ENCODE results near the gene STAC3.

STAC3 gene

DNA sequence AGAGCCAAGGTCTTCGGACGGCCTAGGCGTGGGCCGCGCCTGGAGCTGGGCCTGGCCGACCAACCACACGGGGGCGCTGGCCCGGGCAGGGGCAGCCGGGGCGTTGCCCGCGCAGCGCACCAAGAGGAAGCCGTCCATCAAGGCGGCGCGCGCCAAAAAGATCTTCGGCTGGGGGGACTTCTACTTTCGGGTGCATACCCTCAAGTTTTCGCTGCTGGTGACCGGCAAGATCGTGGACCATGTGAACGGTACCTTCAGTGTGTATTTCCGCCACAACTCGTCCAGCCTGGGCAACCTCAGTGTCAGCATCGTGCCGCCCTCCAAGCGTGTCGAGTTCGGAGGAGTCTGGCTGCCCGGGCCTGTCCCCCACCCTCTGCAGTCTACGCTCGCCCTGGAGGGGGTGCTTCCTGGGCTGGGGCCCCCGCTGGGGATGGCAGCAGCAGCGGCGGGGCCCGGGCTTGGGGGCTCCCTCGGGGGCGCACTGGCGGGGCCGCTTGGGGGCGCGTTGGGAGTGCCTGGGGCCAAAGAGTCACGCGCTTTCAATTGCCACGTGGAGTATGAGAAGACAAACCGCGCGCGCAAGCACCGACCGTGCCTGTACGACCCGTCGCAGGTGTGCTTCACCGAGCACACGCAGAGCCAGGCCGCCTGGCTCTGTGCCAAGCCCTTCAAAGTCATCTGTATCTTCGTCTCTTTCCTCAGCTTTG, 25.9 kb downstream of the STAC3 start:
- DNase-seq (ENCODE audit: insufficient read length) = no peak
- FAIRE-seq = no peak
- no peak for TF ChIP-seq POLR2AphosphoS5 (IDR thresholded peaks at IDR 0.05; ENCODE audit: low read depth, low read length)

DNA sequence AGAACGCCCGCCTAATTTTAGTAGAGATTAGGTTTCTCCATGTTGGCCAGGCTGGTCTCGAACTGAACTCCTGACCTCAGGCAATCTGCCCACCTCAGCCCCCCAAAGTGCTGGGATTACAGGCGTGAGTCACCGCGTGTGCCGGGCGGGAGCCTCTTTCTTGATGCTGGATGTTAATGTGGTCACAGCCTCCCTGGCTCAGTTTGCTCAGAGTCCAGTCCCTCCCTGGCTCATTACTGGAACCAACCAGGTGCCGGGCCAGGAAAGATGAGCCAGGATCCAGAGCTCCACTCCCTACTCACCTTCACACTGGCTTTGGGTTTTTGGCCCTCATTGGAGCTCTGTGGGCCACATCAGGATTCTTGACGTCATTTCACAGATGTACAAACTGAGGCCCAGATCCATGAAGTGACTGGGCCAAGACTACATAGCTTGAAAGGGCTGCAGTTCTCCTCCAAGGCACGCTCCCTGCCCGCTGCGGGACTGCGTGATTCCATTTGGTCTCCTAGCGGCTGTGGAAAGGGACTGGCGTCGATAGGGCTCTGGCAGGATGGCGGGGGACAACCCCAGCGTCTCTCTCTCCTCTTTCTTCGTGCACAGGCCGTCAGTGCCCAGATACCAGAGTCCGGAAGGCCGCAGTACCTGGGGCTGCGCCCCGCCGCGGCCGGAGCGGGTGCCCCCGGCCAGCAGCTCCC, 26.6 kb downstream of the STAC3 start:
- DNase-seq (ENCODE audit: insufficient read length) (no peak), FAIRE-seq (no peak)
- TF ChIP-seq POLR2AphosphoS5 (IDR thresholded peaks at IDR 0.05; ENCODE audit: low read depth, low read length) (no peak), TAF1 (IDR thresholded peaks at IDR 0.05; ENCODE audit: borderline replicate concordance, low read depth, low read length) (no peak), POLR2A (IDR thresholded peaks at IDR 0.05; ENCODE audit: low read depth, low read length) (no peak)

DNA sequence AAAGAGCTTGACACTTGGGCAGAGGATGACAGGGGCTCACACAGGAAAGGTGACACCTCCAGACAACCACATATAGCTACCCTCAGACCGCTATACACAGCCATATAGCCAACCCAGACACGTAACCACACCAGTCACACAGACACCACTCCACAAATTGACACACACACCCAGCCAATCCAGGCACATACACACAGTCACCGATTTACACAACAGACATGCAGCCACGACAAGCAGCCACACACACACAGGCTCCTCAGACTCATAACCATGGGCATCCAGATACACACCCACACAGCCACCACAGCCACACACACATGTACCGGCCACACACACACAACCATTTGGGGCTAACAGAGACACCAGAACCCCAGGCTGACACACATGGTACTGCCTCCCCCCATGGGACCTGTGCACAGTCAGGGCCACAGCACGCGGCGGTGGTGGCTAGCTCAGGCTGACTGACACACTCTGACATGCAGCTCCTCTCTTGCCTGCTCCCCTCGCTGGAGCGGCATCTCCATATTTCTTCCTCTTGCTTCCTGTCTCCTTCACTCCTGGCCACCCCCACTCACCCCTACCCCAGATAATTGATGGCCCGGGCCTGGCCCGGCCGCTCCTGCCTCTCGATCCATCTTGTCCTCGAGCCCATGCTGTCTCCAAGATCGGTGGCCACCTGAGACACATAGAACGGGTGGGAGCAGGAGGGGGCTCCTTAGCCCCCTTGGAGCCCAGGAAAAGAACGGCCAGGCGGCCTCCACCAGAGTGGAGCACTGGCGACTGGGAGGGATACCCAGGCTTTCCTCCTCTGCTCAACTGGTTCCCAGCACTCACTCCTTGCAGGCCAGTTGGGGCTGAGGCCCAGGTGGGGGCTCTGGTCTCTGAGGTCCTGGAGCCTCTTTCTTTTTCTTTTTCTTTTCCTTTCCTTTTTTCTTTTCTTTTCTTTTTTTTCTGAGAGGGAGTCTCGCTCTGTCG, 27.5 kb downstream of the STAC3 start:
- no peak for TF ChIP-seq TAF1 (IDR thresholded peaks at IDR 0.05; ENCODE audit: borderline replicate concordance, low read depth, low read length)
- TF ChIP-seq POLR2AphosphoS5 (IDR thresholded peaks at IDR 0.05; ENCODE audit: low read depth, low read length) = no peak
- no peak for TF ChIP-seq POLR2A (IDR thresholded peaks at IDR 0.05; ENCODE audit: low read depth, low read length)
- DNase-seq (ENCODE audit: insufficient read length) (no peak), FAIRE-seq (no peak)

DNA sequence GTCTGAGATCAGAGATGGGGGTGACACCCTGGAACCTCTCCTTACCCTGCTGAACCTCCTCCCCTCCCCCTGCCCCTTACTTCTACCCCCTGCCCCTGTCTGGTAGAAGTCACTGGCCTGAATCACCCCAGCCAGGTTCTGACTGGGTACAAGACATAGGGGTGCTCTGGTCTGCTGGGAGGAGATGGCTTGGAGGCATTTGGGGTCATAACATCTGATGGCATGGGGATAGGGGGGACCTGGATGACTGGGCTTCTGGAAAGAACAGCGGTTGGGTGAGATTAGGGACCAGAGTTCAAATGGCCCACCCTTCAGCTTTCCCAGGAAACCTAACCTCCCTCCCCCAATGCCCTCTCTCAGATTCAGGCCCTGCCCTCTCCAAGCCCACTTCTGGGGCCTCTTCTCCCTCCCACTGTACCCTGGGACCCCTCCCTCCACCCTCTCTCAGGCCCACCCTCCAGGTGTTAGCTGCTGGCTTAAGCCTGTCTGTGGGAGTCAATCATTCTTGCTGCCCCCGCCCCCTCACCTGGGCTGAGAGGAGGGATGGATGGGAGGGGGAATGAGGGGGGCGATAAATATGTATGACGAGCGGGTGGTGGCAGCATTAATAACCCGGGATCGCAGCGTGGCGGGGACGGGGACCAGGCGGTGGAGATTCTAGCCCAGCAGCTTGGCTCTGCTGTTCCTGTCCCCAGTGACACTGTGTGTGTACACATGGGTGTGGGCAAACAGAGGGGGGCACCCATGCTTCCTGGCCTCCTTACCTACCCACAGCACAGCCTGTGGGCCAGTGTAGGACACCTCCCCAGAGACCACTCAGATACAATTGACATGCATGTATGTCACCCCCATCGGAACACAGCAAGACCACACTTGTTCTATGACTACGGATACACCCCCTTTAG, 28.4 kb downstream of the STAC3 start:
- FAIRE-seq = no peak
- TF ChIP-seq POLR2A (IDR thresholded peaks at IDR 0.05; ENCODE audit: low read depth, low read length) (no peak), TAF1 (IDR thresholded peaks at IDR 0.05; ENCODE audit: borderline replicate concordance, low read depth, low read length) (no peak), POLR2AphosphoS5 (IDR thresholded peaks at IDR 0.05; ENCODE audit: low read depth, low read length) (no peak)
- DNase-seq (ENCODE audit: insufficient read length) = no peak

DNA sequence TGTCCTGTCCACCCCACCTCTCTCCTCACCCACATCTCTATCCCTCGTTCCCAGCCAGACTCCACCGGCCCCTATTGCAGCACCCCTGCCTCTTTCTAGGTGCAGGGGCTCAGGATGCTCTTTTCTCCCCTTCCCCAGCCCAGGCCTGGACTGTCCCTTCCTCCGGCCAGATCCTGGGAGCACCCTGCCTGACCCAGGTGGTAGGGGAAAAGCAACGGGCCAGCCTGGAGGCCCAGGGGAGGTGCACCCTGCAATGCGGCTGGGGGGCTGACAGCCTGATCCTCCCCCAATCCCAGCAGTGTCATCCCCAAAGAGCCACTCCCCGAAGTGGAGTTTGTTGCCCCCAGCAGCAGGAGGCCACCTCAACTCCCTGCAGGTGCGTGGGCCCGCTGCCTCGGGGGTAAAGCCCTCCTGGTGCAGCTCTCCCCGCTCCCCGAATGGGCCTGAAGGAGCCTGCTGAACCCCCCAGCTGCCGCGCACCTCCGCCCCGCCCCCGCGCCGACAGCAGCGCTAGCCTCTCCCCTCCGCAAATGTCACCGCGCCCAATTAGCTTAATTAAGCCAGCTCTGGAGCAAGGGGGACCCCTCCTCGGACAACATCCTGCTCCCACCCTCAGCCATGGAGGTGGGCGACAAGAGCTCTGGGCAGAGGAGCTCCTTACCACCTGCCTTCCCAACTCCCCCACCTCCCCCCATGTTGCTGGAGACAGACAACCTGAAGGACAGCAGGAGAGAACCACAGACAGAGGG, 29.6 kb downstream of the STAC3 start:
- no peak for FAIRE-seq
- no peak for DNase-seq (ENCODE audit: insufficient read length)
- TF ChIP-seq TAF1 (IDR thresholded peaks at IDR 0.05; ENCODE audit: borderline replicate concordance, low read depth, low read length) (no peak), POLR2AphosphoS5 (IDR thresholded peaks at IDR 0.05; ENCODE audit: low read depth, low read length) (no peak), POLR2A (IDR thresholded peaks at IDR 0.05; ENCODE audit: low read depth, low read length) (no peak)

DNA sequence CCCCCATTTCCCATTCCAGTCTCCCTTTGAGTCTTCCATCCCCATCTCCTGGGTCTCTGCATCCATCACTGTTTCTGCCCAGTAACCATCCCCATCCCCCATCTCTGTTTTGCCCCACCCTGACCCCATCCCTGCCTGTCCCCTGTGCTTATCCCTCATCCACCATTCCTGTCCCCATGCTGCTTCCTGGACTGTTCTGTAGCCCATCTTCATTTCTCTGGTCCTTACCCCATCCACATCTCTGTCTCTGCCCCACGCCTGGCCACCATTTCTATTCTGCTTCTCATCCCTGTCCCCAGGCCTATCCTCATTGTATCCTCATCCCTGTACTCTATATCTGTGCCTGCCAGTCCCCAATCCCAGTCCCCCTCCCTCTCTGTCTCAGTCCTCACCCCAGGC, 30.2 kb downstream of the STAC3 start:
- TF ChIP-seq TAF1 (IDR thresholded peaks at IDR 0.05; ENCODE audit: borderline replicate concordance, low read depth, low read length) = no peak
- no peak for FAIRE-seq
- no peak for DNase-seq (ENCODE audit: insufficient read length)

DNA sequence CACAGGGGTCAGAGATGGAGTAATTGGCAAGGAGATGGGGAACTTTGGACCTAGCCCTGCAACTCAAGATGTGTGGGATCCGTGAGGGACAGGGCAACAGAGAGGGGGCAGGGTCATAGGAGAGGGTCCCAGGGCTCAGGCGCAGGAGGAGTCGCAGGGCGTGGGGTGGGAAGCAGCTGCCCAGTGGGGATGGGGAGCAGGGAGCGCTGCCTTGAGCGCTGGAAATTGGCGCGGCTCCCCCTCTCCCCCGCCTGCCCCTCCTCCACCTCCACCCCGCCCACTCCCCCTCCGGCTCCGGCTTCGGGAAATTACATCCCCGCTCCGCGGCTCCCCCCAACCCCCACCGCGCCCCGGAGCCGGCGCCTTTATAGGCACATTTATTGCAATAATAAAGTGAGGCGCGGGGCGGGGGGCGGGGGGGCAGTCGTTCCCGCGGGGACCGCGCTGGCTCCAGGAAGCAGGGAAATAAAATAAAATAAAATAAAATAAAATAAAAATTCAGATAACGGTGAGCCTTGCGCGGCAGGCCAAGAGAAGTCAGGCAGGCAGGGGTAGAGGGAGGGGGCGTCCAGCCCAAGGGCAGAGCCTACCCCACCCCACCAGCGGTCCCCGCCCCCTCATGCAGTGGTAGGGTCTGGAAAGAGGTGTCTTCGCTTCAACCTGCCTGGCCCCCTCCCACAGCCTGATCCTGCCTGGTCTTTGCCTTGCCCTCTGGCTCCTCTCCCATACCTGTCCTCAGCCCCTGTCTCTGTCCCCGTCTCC, 30.8 kb downstream of the STAC3 start:
- TF ChIP-seq POLR2AphosphoS5 (IDR thresholded peaks at IDR 0.05; ENCODE audit: low read depth, low read length) = no peak
- TF ChIP-seq POLR2A (IDR thresholded peaks at IDR 0.05; ENCODE audit: low read depth, low read length) = no peak
- no peak for TF ChIP-seq TAF1 (IDR thresholded peaks at IDR 0.05; ENCODE audit: borderline replicate concordance, low read depth, low read length)
- no peak for DNase-seq (ENCODE audit: insufficient read length)
- FAIRE-seq = no peak

DNA sequence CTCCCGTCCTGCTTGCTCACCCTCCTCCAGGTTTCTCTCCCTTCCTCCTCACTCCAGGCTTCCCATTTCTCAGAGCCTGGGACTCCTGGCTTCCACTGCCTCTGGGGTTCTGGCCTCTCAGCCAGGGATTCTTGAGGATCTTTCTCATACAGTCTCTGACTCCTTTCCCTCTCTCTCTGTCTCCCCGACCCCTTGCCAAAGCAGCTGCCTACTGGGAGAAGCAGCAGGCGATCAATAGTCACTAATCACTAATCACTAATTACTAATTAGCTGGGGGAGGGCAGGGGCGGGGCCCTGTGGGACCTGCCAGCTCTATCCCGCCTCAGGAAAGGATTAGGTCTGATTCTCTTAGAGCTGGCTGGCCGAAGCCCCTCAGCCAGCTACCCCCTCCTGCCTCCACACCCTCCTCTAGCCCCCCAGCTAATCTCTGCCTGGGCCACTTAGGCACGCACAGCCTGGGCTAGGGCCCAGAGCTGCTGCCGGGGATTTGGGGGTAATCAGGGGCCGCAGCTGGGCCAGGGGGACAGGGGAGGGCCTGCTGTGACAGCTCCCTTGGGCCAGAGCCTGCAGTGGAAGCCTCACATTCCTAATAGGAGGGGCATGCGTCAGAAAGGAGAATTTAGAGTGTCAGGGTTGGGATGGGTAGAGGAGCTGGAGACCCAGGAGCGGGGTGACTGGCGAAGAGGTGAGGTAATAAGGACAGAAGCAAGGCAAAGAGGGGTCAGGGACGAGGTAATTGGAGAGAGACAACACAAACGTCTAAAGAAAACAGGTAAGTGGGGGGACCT, 31.6 kb downstream of the STAC3 start:
- DNase-seq (ENCODE audit: insufficient read length) = no peak
- TF ChIP-seq POLR2AphosphoS5 (IDR thresholded peaks at IDR 0.05; ENCODE audit: low read depth, low read length) (no peak), POLR2A (IDR thresholded peaks at IDR 0.05; ENCODE audit: low read depth, low read length) (no peak), TAF1 (IDR thresholded peaks at IDR 0.05; ENCODE audit: borderline replicate concordance, low read depth, low read length) (no peak)
- FAIRE-seq = no peak

All from GM12892 (cell line).